Measurements from ENCODE around the gene CSGALNACT2.
"Not testable (repeated sequence)": the region's sequence is repeated elsewhere in the genome, so short reads cannot be mapped to it uniquely, and the experiment has no call there.

Gene CSGALNACT2

DNA sequence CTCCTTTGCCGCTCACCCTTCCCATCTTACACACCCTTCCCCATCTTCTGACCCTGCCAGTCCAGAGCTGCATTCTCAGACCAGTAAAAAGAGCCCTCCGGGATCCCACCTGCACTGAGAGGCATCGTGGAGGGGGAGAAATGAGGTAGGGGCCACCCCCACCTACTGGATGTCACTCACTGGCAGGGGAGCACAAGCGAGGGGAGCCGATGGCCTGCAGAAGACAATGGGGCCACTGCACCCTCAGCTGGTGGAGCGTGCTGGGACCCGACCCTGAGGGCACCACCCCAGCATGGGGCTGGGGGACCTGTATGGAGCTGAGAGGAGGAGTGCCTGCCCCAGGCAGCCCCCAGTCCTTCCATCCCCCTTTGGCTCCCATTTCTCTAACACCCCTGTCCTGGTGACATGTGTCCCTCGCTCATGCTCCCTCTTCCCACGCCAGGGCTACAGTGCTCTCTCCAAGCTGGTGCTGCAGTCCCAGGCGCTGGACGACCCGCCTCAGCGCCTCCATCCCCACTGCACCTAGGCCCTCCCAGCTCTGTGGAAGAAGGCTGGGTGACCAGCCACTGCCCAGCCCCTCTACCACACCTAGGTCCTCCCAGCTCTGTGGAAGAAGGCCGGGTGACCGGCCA is 78.8 kb downstream of the CSGALNACT2 start:
- no peak for DNase-seq (ENCODE audit: low read depth in 2 of 2)

DNA sequence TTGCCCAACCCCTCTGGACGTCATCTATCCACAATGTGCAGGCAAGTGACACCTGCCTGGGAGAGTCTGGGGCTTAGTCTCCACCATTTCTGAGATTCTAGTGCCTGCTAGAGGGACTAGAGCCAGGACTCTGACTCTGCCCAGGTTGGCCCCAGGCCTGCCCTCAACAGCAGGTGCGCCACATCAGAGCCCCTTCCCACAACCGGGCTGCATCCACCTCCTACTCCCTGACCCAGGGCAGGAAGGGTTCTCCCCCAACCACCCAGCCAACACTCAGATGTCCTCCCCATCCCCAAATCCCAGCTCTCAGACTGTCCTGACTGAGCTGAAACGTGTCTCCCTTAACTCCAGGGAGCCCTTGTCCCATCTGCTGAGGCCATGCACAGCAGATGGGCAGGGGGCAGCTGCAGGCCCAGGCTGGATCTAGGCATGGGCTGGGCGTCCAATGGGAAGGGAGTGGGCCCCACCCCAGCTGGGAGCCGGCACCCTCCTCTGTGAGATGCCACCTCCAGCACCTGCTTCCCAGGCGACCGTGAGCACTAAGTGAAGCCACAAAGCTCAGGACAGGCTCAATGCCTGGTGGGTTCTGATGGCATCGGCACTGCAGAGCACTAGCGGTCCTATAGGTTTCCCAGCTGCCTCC is 79.4 kb downstream of the CSGALNACT2 start:
- no peak for DNase-seq (ENCODE audit: low read depth in 2 of 2)

DNA sequence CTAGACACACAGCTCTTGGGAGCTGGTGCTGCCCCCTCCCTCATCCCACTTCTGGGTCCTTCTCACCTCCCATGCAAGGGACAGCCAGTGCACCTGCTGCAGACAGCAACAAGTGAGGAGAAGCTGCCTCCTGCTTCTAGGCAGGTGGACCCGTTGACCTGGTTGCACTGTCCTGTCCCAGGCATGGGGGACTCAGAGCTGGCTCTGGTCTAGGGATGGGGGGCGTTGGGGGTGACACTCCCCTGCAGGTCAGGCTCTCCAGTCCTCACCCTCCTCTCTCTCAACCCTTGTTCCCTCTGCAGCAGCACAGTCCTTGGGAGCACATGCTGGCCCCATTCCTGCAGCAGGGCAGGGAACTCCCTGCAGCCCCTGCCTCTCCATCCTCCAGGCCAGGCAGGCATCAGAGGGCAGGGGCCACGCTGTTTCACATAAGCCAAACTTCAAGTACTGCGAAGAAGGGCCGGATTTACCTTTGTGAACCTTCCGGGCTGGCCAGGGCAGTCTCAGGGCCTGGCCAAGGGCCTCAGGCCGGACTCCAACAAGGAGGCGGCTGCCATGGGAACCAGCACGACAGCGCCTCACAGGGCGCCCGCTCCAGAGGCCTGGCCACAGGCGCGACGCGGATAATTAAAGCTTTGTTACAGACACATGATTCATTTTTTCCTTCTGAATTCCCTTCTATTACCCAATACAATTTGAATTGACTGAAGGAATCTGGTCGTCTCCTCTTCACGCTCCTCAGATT is 80.1 kb downstream of the CSGALNACT2 start:
- no peak for DNase-seq (ENCODE audit: low read depth in 2 of 2)

DNA sequence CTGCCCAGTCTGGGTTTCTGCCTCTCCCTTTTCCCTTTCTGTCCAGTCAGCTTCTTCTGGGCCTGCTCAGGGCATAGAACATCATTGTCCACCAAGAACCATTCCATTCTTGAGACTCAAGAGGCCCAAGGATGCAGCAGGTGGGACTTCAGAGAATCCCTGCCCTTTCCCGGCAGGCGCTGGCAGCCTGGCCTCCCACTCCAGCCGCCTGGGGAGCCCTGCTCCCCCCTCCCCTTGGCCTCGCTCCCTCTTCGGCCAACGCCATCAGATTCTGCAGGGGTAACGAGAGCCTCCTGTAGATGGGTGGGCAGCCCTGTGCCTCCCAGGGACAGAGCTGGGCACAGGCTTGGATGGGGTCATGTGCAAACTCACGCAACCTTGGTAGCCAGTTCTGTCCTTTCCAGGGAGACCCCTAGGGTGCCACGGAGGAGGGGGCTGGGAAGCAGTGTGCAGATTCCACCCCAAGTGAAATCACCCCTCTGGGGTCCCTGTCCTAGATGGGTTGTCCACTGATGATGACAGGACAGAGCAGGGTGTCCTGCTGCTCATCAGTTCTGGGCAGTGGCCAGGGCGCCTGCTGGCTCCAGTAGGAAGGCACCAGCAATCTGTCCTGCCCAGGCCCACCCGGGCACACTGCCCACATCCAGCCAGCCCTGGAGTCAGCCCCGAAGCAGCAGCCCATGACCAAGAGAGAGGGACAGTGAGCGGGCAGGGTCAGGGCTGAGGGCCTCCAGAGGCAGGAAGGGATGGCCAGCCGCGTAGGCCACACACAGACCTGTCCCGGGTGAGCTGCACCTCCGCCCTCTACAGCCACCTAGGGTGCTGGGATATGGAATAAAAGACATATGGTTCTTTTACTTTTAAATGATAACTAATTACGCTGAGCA is 80.9 kb downstream of the CSGALNACT2 start:
- DNase-seq (ENCODE audit: low read depth in 2 of 2), result no peak

DNA sequence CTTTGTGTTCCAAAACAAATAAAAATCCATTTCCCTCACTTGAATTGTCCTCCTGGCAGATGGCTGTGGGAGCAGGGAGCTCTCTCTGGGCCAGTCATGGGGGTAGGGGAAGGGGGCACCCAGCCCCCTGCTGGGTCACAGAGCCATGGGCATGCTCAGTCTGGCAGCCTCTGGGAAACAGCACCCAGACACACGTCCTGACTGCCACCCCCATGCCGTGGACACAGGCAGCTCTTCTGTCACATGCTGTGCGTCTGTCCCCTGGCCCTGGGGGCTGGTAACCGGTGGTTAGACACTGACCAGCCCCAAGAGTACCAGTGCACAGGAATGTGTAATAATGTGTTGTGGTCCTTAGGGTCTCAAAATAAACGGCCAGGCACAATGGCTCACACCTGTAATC is 81.6 kb downstream of the CSGALNACT2 start:
- DNase-seq (ENCODE audit: low read depth in 2 of 2), result no peak

DNA sequence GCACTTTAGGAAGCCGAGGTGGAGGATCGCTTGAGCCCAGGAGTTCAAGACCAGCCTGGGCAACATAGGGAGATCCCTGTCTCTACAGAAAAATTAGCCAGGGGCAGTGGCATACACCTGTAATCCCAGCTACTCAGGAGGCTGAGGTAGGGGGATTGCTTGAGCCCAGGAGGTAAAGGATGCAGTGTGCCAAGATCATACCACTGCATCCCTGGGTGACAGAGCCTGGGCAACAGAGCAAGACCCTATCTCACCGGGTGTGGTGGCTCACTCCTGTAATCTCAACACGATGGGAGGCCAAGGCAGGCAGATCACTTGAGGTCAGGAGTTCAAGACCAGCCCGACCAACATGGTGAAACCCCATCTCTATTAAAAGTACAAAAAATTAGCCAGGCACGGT is 82.0 kb downstream of the CSGALNACT2 start:
- DNase-seq (ENCODE audit: low read depth in 2 of 2), result not testable (repeated sequence)

DNA sequence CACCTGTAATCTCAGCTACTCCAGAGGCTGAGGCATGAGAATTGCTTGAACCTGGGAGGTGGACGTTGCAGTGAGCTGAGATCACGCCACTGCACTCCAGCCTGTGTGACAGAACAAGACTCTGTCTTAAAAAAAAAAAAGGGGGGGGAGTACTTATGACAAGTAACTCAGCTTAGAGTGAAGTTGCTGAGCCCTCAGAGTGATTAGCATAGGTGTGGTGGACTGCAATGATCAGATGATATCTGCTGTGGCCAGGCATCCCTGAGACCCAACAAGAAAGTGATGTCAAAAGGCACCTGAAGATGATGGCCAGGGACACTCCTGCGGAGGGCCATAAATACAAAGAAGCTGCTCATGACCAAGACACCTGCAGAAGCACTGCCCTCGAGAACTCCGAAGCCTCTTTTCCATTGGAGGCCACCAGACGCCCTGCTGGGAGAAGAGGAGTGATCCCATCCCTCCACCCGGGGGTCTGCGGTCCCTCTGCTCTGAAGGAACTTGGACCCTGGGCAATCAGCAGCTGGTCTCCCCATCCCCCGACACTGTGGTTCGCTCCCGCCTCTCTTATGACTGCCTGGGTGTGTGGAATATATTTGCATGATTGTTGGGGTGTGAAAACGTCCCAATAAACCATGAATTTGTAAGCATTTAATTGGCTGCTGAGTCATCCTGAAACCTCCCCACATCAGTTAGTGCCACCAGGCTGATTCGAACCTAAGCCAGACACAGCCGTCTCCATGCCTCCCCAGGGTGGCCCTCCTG is 82.6 kb downstream of the CSGALNACT2 start:
- DNase-seq (ENCODE audit: low read depth in 2 of 2), result no peak

DNA sequence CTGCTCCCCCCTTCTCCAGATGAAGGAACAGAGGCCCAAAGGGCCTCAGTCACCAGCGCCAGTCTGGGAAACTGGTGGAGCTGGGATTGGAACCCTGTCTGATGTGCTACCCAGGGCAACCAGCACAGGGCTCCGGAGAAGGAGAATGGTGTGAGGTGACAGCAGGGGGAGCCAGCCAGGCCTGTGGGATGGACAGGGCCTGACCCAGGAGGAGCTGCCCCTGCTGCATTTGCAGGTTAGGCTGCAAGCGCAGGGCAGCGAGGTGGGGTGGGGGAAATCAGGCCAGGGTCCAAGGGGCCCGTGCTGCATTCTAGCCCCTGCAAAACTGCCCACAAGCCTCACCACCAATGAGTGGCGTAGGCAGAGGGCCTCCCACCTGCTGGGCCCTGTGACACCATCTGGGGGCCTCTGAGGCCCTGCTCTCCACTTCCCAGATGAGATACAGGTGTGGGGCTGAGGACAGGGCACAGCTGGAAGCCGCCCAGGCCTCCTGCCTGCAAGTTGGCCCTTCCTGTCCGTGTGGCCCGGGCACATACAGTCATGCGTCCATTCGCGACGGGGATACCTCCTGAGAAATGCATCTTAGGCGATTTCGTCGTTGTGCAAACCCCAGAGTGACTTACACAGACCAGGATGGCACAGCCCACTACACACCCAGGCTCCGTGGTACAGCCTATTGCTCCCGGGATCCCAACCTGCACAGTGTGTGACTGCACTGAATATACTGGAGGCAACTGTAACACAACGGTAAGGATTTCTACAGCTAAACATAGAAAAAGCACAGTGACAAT is 83.4 kb downstream of the CSGALNACT2 start:
- DNase-seq (ENCODE audit: low read depth in 2 of 2), result no peak

DNA sequence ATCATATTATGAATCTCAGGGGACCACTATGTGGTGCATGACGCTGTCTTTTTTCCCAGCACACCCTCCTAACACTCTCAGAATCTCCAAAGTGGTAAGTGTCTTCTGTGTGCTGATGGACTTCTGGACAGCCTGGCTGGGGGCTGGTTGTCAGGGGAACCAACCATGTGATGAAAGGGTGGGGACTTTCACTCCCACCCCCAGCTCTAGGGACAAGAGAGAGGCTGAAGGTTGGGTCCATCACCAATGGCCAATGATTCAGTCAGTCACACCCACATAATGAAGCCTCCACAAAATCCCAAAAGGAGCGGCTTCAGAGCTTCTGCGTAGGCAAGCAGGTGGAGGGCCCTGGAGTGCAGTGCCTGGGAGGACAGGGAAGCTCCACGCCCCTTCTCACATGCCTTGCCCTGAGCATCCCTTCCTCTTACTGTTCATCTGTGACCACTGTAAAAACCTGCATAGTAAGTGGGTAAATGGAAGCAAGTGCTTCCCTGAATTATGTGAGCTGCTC is 84.0 kb downstream of the CSGALNACT2 start:
- DNase-seq (ENCODE audit: low read depth in 2 of 2), result no peak

DNA sequence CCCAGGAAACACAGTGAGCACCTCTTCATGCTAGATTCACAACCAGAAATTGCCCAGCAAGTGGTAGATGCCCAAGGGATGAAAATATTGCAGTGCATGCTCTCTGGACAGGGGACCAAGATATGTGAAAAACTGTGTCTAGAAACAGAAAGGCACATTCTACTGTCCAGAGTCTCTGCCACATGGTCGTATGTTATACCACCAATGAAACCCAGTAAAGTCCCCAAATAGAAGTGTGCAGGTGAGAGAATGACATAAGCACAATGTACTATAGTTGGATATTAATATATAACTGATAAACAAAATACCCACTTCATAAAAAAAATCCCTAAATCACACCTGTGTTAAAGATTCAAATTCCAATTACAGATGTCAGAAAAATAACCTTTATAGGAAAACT is 84.8 kb downstream of the CSGALNACT2 start:
- no peak for DNase-seq (ENCODE audit: low read depth in 2 of 2)

DNA sequence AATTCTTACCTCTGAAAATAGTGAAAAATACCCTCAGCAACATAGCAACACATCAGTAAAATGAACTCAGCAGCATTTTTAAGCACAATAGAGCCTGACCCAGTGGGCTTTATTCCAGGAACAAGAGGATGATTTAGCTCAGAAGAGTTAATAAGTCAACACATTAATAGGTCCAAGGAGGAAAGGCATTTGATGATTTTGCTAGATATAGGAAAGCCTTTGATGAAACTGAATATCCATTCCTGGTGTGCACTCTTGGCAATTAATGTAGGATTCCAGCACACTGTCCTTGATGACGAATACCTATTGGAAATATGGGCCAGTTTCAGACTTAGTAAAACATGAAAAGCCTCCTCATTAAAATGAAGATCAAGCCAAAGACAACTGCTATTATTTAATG is 86.1 kb downstream of the CSGALNACT2 start:
- DNase-seq (ENCODE audit: low read depth in 2 of 2), result no peak

DNA sequence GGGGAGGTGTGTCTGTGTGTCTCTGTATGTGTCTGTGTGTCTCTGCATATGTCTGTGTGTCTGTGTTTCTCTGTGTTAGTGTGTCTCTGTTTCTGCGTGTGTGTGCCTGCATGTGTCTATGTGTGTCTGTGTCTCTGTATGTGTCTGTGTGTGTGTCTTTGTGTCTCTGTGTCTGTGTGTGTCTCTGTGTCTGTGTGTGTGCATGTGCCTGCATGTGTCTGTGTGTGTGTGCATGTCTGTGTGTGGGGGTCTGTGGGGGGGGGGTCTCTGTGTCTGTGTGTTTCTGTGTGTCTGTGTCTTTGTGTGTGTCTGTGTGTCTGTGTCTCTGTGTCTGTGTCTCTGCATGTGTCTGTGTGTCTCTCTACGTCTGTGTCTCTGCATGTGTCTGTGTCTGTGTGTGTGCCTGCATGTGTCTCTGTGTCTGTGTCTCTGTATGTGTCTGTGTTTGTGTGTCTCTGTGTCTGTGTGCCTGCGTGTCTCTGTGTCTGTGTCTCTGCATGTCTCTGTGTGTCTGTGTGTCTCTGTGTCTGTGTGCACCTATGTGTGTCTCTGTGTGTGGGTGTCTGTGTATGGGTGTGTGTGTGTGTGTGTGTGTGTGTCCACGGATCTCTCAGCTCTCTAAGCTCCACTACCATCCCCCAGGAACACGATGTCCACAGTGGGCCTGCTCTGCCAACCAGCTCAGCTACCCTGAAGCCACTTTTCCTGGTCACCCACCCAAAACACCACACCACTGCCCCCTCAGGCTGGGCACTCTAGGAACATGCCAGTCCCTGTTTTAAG is 87.0 kb downstream of the CSGALNACT2 start:
- DNase-seq (ENCODE audit: low read depth in 2 of 2), result no peak

DNA sequence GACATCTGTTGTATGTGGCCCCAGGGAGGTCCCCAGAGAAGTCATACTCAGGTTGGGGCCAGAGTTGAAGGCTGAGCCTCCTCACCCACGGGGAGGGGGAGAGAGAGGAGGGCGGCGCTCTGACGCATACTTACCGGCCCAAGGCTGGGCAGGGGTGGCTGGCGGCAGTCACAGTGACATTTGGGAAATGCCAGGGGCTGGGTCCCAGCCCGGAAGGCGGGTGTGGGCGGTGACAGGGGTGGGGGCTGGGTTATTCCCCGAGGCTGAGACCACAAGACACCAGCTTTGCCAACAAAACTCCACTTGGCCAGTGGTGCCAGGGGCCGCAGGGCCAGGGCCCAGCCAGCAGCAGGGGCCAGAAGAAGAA is 87.5 kb downstream of the CSGALNACT2 start:
- DNase-seq (ENCODE audit: low read depth in 2 of 2), result peak; percentile 50 to 62

DNA sequence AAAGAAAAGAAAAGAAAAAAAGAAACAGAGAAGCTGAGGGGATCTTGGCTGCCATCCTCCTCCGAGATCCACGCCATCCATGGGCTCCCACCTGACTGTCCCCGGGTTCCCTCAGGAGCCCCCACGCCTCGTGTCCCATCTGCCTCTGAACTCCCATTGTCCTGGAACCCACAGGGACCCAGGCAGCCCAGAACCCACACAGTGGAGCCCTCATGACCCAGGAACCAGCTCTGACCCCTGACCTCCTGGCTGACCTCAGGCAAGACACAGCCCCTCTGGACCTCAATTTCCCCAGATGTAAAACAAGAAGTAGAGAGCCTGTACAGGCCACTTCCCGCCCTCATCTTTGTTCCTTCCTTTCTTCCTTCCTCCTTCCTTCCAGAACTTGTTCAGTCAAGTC is 88.2 kb downstream of the CSGALNACT2 start:
- no peak for DNase-seq (ENCODE audit: low read depth in 2 of 2)

DNA sequence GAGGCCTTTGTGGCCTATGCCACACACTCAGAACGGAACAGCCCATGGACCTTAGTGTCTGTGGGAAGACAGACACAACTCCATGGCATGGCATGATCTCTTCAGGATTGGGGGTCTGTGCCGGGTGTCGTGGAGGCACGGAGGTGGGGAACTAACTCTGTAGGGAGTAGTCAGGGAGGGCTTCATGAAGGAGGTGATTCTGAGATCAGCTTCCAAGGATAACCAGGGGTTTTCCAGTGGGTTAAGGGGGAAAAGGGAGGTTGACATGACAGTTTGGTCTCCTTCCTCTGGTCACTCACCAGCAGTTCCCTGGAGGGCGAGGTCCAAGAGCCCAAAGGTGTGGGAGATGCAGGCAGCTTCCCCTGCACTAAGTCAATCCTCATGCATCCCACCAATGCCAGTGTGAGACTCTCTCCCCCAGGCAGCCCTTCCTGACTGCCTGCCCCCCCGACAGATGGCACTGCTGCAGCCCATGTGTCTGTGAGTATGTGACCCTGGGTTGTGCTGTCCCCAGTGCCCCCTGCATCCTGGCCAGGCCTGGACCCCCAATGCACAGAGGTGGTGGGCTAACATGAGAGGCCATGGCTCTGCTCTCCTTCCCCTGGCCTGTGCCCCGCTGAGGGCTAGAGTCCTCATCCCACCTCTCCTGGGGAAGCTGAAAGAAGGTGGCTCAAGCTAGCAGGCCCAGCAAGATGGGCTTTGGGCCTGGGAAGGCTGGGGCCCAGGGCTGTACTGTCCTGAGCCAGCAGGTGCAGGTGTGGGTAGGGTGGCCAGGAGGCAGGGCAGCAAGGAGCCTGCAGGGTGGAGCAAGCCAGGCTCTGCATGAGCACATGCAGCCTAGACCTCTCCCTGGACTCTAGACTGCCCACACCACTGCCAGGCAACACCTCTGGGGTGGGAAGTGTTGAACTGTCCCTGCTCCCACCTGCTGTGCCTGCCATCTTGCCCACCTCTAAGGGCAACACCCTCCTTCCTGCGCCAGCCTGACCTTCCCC is 88.9 kb downstream of the CSGALNACT2 start:
- no peak for DNase-seq (ENCODE audit: low read depth in 2 of 2)

DNA sequence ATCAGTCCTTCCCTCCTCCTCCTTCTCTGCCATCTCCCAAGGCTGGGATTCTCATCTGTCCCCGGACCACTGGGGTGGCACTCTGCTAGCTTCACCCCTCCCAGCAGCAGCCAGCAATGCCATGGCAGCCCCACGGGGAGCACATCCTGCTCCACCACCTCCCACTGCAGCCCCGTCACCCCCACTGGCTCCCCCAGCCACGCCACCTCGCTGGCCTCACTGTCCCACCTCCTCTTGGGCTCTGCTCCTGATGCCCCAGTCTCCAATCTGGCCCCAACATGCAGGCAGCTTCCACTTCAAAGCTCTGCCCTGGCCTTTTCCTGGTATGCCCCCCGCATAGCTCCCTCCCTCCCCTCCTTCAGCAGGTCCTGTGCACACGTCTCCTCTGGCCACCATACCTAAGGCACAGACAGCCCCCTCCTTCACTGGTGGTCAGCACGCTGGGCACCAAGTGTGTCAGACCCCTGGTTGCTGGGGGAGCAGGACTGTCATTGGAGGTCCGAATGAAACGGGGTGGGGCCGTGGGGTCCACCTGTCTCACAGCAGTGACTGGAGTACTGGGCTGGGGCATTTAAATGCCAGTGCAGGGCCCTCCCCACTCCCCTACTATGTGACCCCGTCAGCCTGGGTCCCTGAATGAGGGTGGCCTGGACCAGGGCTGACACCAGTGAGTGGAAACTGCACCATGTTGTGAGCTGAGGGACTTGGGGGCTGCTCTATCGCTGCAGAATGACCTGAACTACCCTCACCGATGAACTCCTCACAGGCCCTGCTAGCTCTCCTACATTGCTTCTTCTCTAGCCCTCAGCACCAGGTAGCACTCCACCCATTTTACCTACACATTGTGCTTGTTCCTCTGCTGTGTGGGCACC is 89.9 kb downstream of the CSGALNACT2 start:
- no peak for DNase-seq (ENCODE audit: low read depth in 2 of 2)

DNA sequence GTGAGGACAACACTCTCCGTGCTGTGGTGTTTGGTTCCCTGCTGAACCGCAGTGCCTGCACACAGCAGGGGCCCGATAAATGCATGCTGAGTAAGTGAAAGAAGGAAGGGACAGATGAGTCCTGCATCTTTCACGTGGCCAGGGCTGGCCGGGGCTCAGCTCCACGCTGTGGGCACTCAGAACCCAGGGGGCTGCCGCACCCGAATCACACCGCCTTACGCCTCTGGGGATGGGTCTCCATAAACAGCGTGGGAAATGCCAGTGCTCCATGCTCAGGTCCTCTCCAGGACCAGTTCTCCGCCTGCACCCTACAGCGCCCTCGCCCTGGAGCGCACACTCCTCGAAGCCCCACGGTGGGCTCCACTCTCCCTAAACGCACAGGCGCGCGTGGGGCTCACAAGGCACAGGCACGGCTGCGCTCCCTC is 90.5 kb downstream of the CSGALNACT2 start:
- no peak for DNase-seq (ENCODE audit: low read depth in 2 of 2)
